Lung (tissue), 12 donors: Measurements from ENCODE around the gene MRPL2. TPM values are rescaled to one million over a fixed set of nuclear protein-coding genes. Genes with fewer than 3 reads are reported as not detected.

Experiments
- ATAC-seq: fragments of 200-7000 bp; cut with Tn5 transposase; one replicate; pipeline ENCODE4 v1.9.1; 2020; ENCODE audit warnings: moderate number of reproducible peaks; ENCODE audit not compliant: insufficient read depth, low FRiP score
- DNase-seq, 3 donors: peaks; one replicate each; pipeline ENCODE4 v3.0.0-alpha.2; 2013 to 2017
- H3K27ac ChIP-seq, 2 donors: one replicate each; pipeline ENCODE4 v1.5.1; 2013; ENCODE audit warnings: mild to moderate bottlenecking in 2 of 2, moderate library complexity in 2 of 2, control low read depth in 1 of 2, inconsistent platforms in 1 of 2, low read depth in 1 of 2, low read length in 1 of 2
- H3K27me3 ChIP-seq, 3 donors: one replicate each; pipeline ENCODE4 v1.5.1; 2013; ENCODE audit warnings: low read length in 2 of 3; ENCODE audit not compliant: control insufficient read depth in 3 of 3, insufficient read depth in 3 of 3
- H3K36me3 ChIP-seq, 4 donors: one replicate each; pipeline ENCODE4 v1.5.1; 2013; ENCODE audit warnings: low read length in 4 of 4, mild to moderate bottlenecking in 1 of 4, moderate library complexity in 1 of 4; ENCODE audit not compliant: control insufficient read depth in 4 of 4, insufficient read depth in 4 of 4
- H3K4me1 ChIP-seq, 5 donors: one replicate each; pipeline ENCODE4 v1.5.1; 2013; ENCODE audit warnings: low read length in 5 of 5, mild to moderate bottlenecking in 2 of 5, moderate library complexity in 1 of 5; ENCODE audit not compliant: control insufficient read depth in 5 of 5, insufficient read depth in 5 of 5
- H3K4me3 ChIP-seq: one replicate; pipeline ENCODE4 v1.5.1; 2013; ENCODE audit warnings: mild to moderate bottlenecking, control low read depth, moderate library complexity
- H3K9ac ChIP-seq, 2 donors: one replicate each; pipeline ENCODE4 v1.5.1; 2013; ENCODE audit warnings: low read length in 2 of 2, control low read depth in 1 of 2; ENCODE audit not compliant: insufficient read depth in 1 of 2
- H3K9me3 ChIP-seq, 4 donors: one replicate each; pipeline ENCODE4 v1.5.1; 2013; ENCODE audit warnings: low read length in 3 of 4, mild to moderate bottlenecking in 1 of 4, moderate library complexity in 1 of 4; ENCODE audit not compliant: control insufficient read depth in 4 of 4, insufficient read depth in 3 of 4
- whole genome bisulfite sequencing, 2 donors: extraction: QIAGEN DNeasy Blood & Tissue Kit; methylation state at CpG; one replicate each; pipeline ENCODE4 v1.1.7; 2013; 5-methylcytosine and 5-hydroxymethylcytosine counted together
- polyA plus RNA-seq, 2 donors: library from polyadenylated mRNA; stranded (reverse); fragments of 200-250 nt; gene quantifications; one replicate each; pipeline ENCODE4 v1.2.1, GENCODE V29; 2013
- total RNA-seq, 2 donors: library from RNA; depleted of rRNA in 1 of 2; stranded (reverse); fragments of >200 nt in 1 of 2; gene quantifications; one replicate each; pipeline ENCODE4 v1.2.1, GENCODE V29; 2014 to 2021
- TF ChIP-seq, protein P1 (sequence below): IDR thresholded peaks from 2 replicates; pipeline ENCODE4 v1.5.1; 2012; ENCODE audit warnings: mild to moderate bottlenecking; ENCODE audit errors: control extremely low read depth, extremely low read depth
- donor health status: control.
- donor health status: control.
- donor health status: Bipolar disorder and iron deficiency.
- donor health status: healthy.
- donor health status: DM: yes; HTN: yes; CAD: no.

MRPL2 gene
- total and polyA plus RNA-seq, 4 donors, result 11.5 to 84.0 (median 46.1) TPM

DNA sequence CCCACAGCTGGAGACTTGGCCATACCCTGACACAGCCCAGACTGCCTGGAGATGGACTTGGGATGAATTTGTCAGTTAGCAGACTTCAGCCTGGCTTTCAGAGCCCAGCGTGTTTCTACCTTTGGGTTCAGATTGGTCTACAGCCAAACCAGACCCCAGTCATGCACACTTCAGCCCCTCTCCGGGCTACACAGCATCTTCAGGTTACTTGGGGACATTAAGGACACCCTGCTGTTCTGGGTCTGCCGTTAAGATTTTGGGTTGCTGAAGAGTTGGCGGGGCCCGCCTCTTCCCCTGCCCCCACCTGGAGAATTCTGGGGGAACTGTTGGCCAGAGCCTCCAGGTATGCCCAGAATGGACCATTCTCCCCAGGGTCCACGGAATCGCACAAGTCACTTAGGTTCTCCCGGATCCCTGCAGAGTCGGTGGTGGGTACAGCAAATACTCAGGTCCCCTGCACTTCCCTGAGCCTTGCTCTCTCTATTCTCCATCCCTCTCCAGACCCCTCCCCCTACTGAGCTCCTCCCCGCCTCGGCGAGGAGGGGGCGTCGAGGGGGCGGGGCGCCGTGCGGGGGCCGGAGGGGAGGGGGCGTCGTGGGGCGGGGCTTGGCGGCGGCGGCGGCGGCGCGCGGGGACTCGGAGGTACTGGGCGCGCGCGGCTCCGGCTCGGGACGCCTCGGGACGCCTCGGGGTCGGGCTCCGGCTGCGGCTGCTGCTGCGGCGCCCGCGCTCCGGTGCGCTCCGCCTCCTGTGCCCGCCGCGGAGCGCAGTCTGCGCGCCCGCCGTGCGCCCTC is 16.6 kb upstream of the MRPL2 start, which contains the start of gene PTK7:
Gene PTK7, plus strand, starts transcription at position 645 of the 794 bp plus-strand sequence. CDS start 175 bp downstream, outside the sequence.
- WGBS, 2 donors, result 4 to 7% methylated on average over 25 to 60 of the region's 60 CpGs
- Histone ChIP-seq H3K4me1 (peaks cover 4 to 43% (median 21%) of the 10 kb centered on the region in 5 donors), H3K4me3 (peak within 1 kb of the TSS; percentile 83), H3K27me3 (no peaks in the 10 kb centered on the region), H3K9ac (peak within 1 kb of the TSS; percentile 50 to 77), H3K36me3 (peaks cover 3 to 12% (median 11%) of the 10 kb centered on the region in 4 donors), H3K27ac (peak within 1 kb of the TSS in 1 of 2 donors; percentile 78), H3K9me3 (no peaks in the 10 kb centered on the region)
- TF ChIP-seq, protein P1, sequence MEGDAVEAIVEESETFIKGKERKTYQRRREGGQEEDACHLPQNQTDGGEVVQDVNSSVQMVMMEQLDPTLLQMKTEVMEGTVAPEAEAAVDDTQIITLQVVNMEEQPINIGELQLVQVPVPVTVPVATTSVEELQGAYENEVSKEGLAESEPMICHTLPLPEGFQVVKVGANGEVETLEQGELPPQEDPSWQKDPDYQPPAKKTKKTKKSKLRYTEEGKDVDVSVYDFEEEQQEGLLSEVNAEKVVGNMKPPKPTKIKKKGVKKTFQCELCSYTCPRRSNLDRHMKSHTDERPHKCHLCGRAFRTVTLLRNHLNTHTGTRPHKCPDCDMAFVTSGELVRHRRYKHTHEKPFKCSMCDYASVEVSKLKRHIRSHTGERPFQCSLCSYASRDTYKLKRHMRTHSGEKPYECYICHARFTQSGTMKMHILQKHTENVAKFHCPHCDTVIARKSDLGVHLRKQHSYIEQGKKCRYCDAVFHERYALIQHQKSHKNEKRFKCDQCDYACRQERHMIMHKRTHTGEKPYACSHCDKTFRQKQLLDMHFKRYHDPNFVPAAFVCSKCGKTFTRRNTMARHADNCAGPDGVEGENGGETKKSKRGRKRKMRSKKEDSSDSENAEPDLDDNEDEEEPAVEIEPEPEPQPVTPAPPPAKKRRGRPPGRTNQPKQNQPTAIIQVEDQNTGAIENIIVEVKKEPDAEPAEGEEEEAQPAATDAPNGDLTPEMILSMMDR, result no peak
- ATAC-seq (peak; percentile 69), DNase-seq (peak; percentile 95 to 96 (median 95))

DNA sequence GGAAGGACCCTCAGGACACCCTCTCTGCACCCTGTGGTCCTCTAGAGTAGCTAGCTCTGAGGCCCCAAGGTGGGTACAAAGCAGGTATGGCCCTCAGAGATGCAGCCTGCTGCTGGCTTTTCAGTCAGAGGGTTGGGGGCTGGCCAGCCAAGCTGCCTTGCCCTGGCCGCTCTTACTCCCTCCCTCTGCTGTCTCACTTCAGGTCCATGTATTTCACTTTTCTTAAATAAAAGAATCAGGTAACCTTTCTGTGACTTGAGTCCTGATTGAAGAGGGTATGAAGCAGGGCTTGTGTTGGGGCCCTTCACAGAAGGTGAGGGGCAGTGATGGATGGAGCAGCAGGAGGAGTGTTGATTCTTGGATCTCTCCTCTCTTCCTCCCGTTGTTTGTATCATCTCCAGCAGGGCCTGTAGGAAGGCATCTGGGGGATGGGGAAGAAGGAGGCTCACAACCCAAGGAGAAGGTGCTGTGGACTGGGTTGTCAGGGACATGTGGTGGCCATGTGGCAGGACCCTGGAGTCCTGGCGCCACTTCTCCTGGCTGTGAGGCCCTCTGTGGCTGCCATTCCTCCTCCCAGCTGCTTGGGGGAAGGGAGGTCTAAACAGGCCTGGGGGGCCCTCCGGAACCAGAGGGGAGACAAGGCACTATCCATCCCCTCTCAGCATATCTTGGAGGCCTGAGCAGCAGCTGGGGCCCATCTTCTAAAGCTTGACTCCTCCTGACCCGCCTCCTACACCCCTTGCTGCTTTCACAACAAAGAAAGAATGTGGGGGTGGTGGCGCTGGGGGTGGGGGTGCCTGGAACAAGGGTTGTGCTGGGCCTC is 15.8 kb upstream of the MRPL2 start:
- DNase-seq, result peak; percentile 98 to 99 (median 99)
- Histone ChIP-seq H3K27ac (peak overlapping the region in 1 of 2 donors; percentile 14), H3K27me3 (no peaks in the 10 kb centered on the region), H3K9me3 (no peaks in the 10 kb centered on the region), H3K4me3 (no peak overlapping the region), H3K9ac (peak overlapping the region in 1 of 2 donors; percentile 50), H3K36me3 (peaks cover 3 to 16% (median 12%) of the 10 kb centered on the region in 4 donors), H3K4me1 (peaks cover 4 to 49% (median 26%) of the 10 kb centered on the region in 5 donors)
- 72 to 84% methylated on average over 6 of the region's 6 CpGs for WGBS, 2 donors
- TF ChIP-seq, protein P1, result no peak
- no peak for ATAC-seq

DNA sequence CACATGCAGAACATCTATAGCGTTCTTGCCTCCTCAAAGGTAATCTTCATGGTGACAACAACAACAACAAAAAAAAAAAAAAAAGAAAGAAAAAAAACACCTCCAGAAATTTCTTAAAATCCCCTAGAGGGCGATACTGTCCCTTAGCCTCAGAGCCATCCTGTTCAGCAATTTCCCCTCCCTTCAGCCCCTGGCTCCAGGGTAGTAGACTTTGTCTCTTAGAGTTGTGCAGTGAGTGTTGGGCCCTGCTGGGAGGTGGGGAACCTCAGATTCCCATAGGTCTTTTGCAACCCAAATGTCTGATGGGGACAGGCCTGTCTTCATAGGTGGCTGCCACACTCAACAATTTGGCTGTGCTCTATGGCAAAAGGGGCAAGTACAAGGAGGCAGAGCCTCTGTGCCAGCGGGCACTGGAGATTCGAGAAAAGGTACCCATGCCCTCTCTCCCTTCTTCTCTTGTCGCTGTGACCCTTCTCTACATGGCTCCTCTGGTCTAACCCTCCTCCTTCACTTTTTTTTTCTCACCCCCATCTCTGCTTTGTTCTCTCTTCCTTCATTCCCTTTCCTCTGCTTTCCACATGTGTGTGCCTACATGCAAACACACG is 10.9 kb upstream of the MRPL2 start:
- DNase-seq, result peak; percentile 55 to 92 (median 86)
- Histone ChIP-seq H3K36me3 (peaks cover 12 to 32% (median 20%) of the 10 kb centered on the region in 4 donors), H3K4me3 (no peak overlapping the region), H3K9me3 (peaks cover 0 to 2% (median 0%) of the 10 kb centered on the region in 4 donors), H3K27me3 (no peaks in the 10 kb centered on the region), H3K27ac (no peak overlapping the region), H3K4me1 (peaks cover 0 to 27% (median 15%) of the 10 kb centered on the region in 5 donors), H3K9ac (no peak overlapping the region)
- ATAC-seq, result peak; percentile 46
- TF ChIP-seq, protein P1, result no peak
- 60 to 68% methylated on average over 6 of the region's 6 CpGs for WGBS, 2 donors
